Endothelial cell of umbilical vein (primary cell): ENCODE measurements around the gene ARFGEF3. TPM values are rescaled to one million over a fixed set of nuclear protein-coding genes. Genes with fewer than 3 reads are reported as not detected.

ENCODE experiments used
- BruUV-seq: library from RNA; stranded (reverse); fragments of 400-500 nt; replicated peaks from 2 replicates; lab custom pipeline; 2021; lab: Mats Ljungman, UMichigan
- CTCF ChIA-PET: fragments of 300-600, 350-600 bp; sonication (Branson Sonifier 250); formaldehyde crosslinking; loops from one replicate; lab custom pipeline; 2021; ENCODE audit warnings: antibody characterized with exemption, inconsistent platforms; lab: Charles Lee
- POLR2A ChIA-PET: fragments of 300-600, 350-600 bp; sonication (Branson Sonifier 250); formaldehyde crosslinking; loops from one replicate; lab custom pipeline; 2021; ENCODE audit warnings: antibody characterized with exemption, inconsistent platforms; lab: Charles Lee
- DNase-seq: peaks from one replicate; pipeline ENCODE4 v3.0.0-alpha.2; 2011; ENCODE audit warnings: low read depth, low spot score
- FAIRE-seq: peaks from 2 replicates; lab custom pipeline; 2011; peaks lifted over from hg19 to GRCh38; lab: Jason Lieb, UNC
- H2AFZ ChIP-seq: 2 replicates; pipeline ENCODE4 v1.6.0; 2012; ENCODE audit warnings: low read depth, low read length, control low read depth, inconsistent platforms
- H3K27ac ChIP-seq: 2 replicates; pipeline ENCODE4 v1.5.1; 2011; ENCODE audit warnings: low read depth, mild to moderate bottlenecking, control low read depth, low read length, moderate library complexity; ENCODE audit not compliant: insufficient read depth
- H3K27me3 ChIP-seq, 2 experiments: 2 replicates each; pipeline versions ENCODE4 v1.6.0 to v1.6.1; 2011; ENCODE audit warnings: low read length in 2 of 2, mixed read lengths in 1 of 2; ENCODE audit not compliant: control insufficient read depth in 2 of 2, insufficient read depth in 2 of 2
- H3K36me3 ChIP-seq, 2 experiments: 2 replicates in 1 of 2; 3 replicates in 1 of 2; pipeline ENCODE4 v1.5.1; 2011; ENCODE audit warnings: low read length in 2 of 2, mild to moderate bottlenecking in 1 of 2, moderate library complexity in 1 of 2; ENCODE audit not compliant: control insufficient read depth in 2 of 2, insufficient read depth in 2 of 2; ENCODE audit errors: extremely low read depth in 1 of 2
- H3K4me1 ChIP-seq: 3 replicates; pipeline ENCODE4 v1.5.1; 2011; ENCODE audit warnings: mild to moderate bottlenecking, low read length; ENCODE audit not compliant: control insufficient read depth, insufficient read depth; ENCODE audit errors: extremely low read depth
- H3K4me2 ChIP-seq: 2 replicates; pipeline ENCODE4 v1.6.1; 2011; ENCODE audit warnings: low read length, control low read depth, mixed read lengths; ENCODE audit not compliant: insufficient read depth
- H3K4me3 ChIP-seq, 3 experiments: fragments of 200-600 bp in 1 of 3; sonication (generic), shearing (Covaris generic) in 1 of 3; replicated peaks in 1 of 3; 2 replicates each; pipeline ENCODE4 v1.5.1; 2011 to 2016; ENCODE audit warnings: control low read depth in 3 of 3, low read length in 3 of 3, mild to moderate bottlenecking in 2 of 3, inconsistent platforms in 1 of 3, low read depth in 1 of 3, moderate library complexity in 1 of 3; ENCODE audit not compliant: insufficient read depth in 1 of 3
- H3K79me2 ChIP-seq: 2 replicates; pipeline ENCODE4 v1.6.0; 2012; ENCODE audit warnings: low read length, inconsistent platforms; ENCODE audit not compliant: control insufficient read depth, insufficient read depth
- H3K9ac ChIP-seq: replicated peaks from 2 replicates; pipeline ENCODE3; 2011; ENCODE audit warnings: low read length, control low read depth; ENCODE audit not compliant: insufficient read depth; ENCODE audit errors: extremely low read depth
- H3K9me1 ChIP-seq: replicated peaks from 3 replicates; pipeline ENCODE4 v1.6.0; 2011; ENCODE audit warnings: mild to moderate bottlenecking, low read length; ENCODE audit not compliant: control insufficient read depth, insufficient read depth; ENCODE audit errors: extremely low read depth
- H3K9me3 ChIP-seq: replicated peaks from 2 replicates; pipeline ENCODE4 v1.5.1; 2012; ENCODE audit warnings: low read length, inconsistent platforms; ENCODE audit not compliant: control insufficient read depth, insufficient read depth
- H4K20me1 ChIP-seq: replicated peaks from 2 replicates; pipeline ENCODE3; 2011; ENCODE audit warnings: mild to moderate bottlenecking, low read length; ENCODE audit not compliant: control insufficient read depth, insufficient read depth; ENCODE audit errors: extremely low read depth
- EZH2 ChIP-seq: IDR thresholded peaks from 2 replicates; pipeline ENCODE4 v1.6.1; 2012; ENCODE audit warnings: borderline replicate concordance, low read depth, mild to moderate bottlenecking, moderate library complexity, low read length, inconsistent platforms; ENCODE audit not compliant: severe bottlenecking
- FOS ChIP-seq: IDR thresholded peaks from 2 replicates; pipeline ENCODE4 v1.6.1; 2011; ENCODE audit warnings: mild to moderate bottlenecking, low read length, moderate library complexity, borderline replicate concordance; ENCODE audit not compliant: insufficient read depth
- GATA2 ChIP-seq: IDR thresholded peaks from 2 replicates; pipeline ENCODE4 v1.7.0; 2011; ENCODE audit warnings: low read depth, mild to moderate bottlenecking, moderate library complexity, mixed read lengths, low read length; ENCODE audit not compliant: insufficient read length, insufficient read depth
- JUN ChIP-seq: IDR thresholded peaks from 2 replicates; pipeline ENCODE4 v1.6.1; 2011; ENCODE audit warnings: borderline replicate concordance, low read depth; ENCODE audit not compliant: insufficient read length, insufficient read depth
- MYC ChIP-seq: IDR thresholded peaks from one replicate; pipeline ENCODE4 v1.6.1; 2011; ENCODE audit warnings: mild to moderate bottlenecking, low read depth, low read length
- POLR2A ChIP-seq: IDR thresholded peaks from 2 replicates; pipeline ENCODE4 v1.6.1; 2012; ENCODE audit warnings: low read depth, mild to moderate bottlenecking, control low read depth, low read length
- POLR2AphosphoS5 ChIP-seq: IDR thresholded peaks from 2 replicates; pipeline ENCODE4 v1.6.1; 2012; ENCODE audit warnings: low read depth, mild to moderate bottlenecking, control low read depth, low read length, moderate library complexity; ENCODE audit not compliant: insufficient read depth
- dilution Hi-C: fragments of 300-500 bp; cut with MboI; formaldehyde crosslinking; loops from one replicate; pipeline ENCODE4 v1.15.0; 2019; ENCODE audit warnings: low sequenced_read_pairs; ENCODE audit not compliant: extremely low pct_ligation_motif_present
- intact Hi-C: fragments of 100-400 bp; cut with micrococcal nuclease; formaldehyde crosslinking; loops from one replicate; pipeline ENCODE4 v1.10.0; 2022
- polyA plus RNA-seq, 4 experiments: library from polyadenylated mRNA; depleted of rRNA in 3 of 4; stranded (reverse) in 3 of 4; unstranded in 1 of 4; fragments of >200 nt; gene quantifications; 2 replicates each; pipeline versions ENCODE4 v1.2.1 to v1.2.3, GENCODE V29; 2011 to 2012; ENCODE audit warnings: missing spikeins in 1 of 4
- total RNA-seq: library from RNA; stranded (reverse); gene quantifications from 2 replicates; pipeline ENCODE4 v1.2.3, GENCODE V29; 2021
- TF ChIP-seq, protein P1 (sequence below), 2 donors: IDR thresholded peaks; 1 replicate in 1 of 2; 2 replicates in 1 of 2; pipeline ENCODE4 v1.5.1; 2011; ENCODE audit warnings: low read length in 2 of 2, mild to moderate bottlenecking in 2 of 2, moderate library complexity in 2 of 2, control low read depth in 1 of 2, inconsistent platforms in 1 of 2, low read depth in 1 of 2; ENCODE audit not compliant: insufficient read depth in 1 of 2; ENCODE audit errors: extremely low read depth in 1 of 2
- TF ChIP-seq, protein P2 (sequence below): IDR thresholded peaks from 2 replicates; pipeline ENCODE4 v1.6.1; 2011; ENCODE audit not compliant: insufficient read depth, insufficient read length

The ARFGEF3 gene
- total and polyA plus RNA-seq, 2 donors (not counting 3 experiments of a cell fraction or from before 2014, with no cell fraction given) = 1.3 to 7.3 TPM

DNA sequence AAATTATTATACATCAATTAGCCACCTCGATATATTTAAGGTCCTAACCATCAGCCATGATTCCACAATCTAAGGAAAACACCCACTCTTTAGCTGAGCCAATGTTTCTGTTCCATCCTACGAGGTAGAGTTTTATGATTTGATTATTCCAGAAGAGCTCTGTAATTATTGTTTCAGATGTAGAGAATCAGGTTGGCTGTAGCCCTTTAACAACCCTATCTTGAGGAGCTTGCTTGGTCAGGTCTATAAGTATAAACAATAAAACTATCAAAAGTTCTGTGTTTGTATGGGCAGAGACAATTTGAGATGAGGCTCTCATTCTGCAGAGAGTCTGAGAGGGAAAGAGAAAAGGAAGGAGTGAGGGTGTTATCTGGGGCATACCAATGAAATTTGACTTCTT lies 56.7 kb downstream of the ARFGEF3 start, which contains the start of gene PBOV1:
Gene PBOV1 (minus strand): TSS at position 43 of the 400 bp plus-strand sequence. CDS start 96 bp downstream, outside the sequence.
- H3K27me3 ChIP-seq = no peaks in the 10 kb centered on the region
- H3K79me2 ChIP-seq = no peaks in the 10 kb centered on the region
- H4K20me1 ChIP-seq = no peaks in the 10 kb centered on the region
- no peak within 1 kb of the TSS for H3K4me2 ChIP-seq
- ChIA-PET POLR2A (no interaction called here), CTCF (interaction anchor here (1.3 kb wide), 1 partner anchor 21 kb away, joined by 3 read pairs; no protein-coding TSS in a partner anchor)
- intact Hi-C loops = loop anchor here (10.0 kb wide), 1 partner anchor 636 kb away; no protein-coding TSS in a partner anchor
- no peaks in the 10 kb centered on the region for H3K9me1 ChIP-seq
- FAIRE-seq (no peak), DNase-seq (no peak)
- no peak within 1 kb of the TSS for H3K27ac ChIP-seq
- no peak for TF ChIP-seq GATA2
- TF ChIP-seq, protein P1, sequence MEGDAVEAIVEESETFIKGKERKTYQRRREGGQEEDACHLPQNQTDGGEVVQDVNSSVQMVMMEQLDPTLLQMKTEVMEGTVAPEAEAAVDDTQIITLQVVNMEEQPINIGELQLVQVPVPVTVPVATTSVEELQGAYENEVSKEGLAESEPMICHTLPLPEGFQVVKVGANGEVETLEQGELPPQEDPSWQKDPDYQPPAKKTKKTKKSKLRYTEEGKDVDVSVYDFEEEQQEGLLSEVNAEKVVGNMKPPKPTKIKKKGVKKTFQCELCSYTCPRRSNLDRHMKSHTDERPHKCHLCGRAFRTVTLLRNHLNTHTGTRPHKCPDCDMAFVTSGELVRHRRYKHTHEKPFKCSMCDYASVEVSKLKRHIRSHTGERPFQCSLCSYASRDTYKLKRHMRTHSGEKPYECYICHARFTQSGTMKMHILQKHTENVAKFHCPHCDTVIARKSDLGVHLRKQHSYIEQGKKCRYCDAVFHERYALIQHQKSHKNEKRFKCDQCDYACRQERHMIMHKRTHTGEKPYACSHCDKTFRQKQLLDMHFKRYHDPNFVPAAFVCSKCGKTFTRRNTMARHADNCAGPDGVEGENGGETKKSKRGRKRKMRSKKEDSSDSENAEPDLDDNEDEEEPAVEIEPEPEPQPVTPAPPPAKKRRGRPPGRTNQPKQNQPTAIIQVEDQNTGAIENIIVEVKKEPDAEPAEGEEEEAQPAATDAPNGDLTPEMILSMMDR (IDR thresholded peaks at IDR 0.05; ENCODE audit: extremely low read depth in 1 of 2, insufficient read depth in 1 of 2, low read depth in 1 of 2, low read length in 2 of 2) = no peak
- no peak for TF ChIP-seq POLR2A
- TF ChIP-seq EZH2 = no peak
- no peak for TF ChIP-seq JUN
- no peak for TF ChIP-seq FOS
- TF ChIP-seq MYC = no peak
- TF ChIP-seq POLR2AphosphoS5 = no peak
- TF ChIP-seq, protein P2, sequence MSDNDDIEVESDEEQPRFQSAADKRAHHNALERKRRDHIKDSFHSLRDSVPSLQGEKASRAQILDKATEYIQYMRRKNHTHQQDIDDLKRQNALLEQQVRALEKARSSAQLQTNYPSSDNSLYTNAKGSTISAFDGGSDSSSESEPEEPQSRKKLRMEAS = no peak
- no TSS peak for BruUV-seq
- H2AFZ ChIP-seq = no peak within 1 kb of the TSS
- no peaks in the 10 kb centered on the region for H3K9me3 ChIP-seq
- dilution Hi-C loops = no loop called here
- H3K9ac ChIP-seq = no peak within 1 kb of the TSS
- no peak within 1 kb of the TSS for H3K4me3 ChIP-seq
- no peaks in the 10 kb centered on the region for H3K36me3 ChIP-seq
- H3K4me1 ChIP-seq = no peaks in the 10 kb centered on the region
